Right lobe of liver (tissue), 4 donors: ENCODE results near the gene CYS1.

Experiments used
- POLR2A ChIP-seq: fragments of 450-650 bp; IDR thresholded peaks from one replicate; pipeline ENCODE4 v1.6.1; 2017; ENCODE audit warnings: antibody characterized with exemption, mild to moderate bottlenecking
- TF ChIP-seq, protein P1 (sequence below), 4 donors: fragments of 200-600 bp in 3 of 4; fragments of 450-650 bp in 1 of 4; IDR thresholded peaks; one replicate each; pipeline versions ENCODE4 v1.5.1 to v1.8.0; 2016 to 2022; ENCODE audit warnings: antibody characterized with exemption in 4 of 4, mild to moderate bottlenecking in 2 of 4
- donor health status: DM: no; HTN: no; CAD: no.
- donor health status: DM: no; HTN: no; CAD: no.
- donor health status: DM: no; HTN: yes; CAD: no.

DNA sequence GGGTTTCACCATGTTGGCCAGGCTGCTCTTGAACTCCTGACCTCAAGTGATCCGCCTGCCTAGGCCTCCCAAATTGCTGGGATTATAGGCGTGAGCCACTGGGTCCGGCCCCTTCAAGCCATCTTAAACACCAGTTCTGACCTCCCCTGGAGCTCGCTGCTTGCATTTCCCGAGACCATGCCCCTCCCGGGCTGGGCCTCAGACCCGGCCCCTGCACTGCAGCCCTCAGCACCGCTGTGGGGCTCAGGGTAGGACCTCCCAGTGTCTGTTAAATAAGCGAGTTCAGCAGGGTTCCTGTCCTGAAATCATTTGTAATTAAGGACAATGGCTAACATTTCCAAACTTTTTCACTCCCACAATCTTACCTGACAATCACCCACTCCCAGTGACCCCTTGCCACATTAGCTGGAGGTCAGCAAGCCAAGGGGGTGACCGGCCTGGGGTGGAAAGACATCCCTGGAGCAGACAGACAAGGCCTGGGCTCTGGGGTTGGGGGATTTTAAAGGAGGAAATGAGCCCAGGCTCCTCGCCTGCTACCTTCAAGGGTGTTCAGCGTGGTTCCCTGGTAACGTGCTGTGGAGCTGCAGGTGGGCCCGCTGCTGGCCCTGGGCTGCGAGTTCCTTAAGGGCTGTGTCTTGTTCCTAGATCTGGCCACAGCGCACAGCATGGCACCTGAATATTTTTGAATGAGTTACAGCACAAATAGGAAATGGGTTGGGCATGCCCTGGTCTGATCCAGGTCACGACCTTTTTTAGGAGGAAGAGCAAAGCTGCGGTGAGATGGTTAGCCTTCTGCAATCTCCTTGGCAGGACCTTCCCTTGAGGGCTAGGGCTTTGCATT lies 15.1 kb downstream of the CYS1 start:
- TF ChIP-seq, protein P1, sequence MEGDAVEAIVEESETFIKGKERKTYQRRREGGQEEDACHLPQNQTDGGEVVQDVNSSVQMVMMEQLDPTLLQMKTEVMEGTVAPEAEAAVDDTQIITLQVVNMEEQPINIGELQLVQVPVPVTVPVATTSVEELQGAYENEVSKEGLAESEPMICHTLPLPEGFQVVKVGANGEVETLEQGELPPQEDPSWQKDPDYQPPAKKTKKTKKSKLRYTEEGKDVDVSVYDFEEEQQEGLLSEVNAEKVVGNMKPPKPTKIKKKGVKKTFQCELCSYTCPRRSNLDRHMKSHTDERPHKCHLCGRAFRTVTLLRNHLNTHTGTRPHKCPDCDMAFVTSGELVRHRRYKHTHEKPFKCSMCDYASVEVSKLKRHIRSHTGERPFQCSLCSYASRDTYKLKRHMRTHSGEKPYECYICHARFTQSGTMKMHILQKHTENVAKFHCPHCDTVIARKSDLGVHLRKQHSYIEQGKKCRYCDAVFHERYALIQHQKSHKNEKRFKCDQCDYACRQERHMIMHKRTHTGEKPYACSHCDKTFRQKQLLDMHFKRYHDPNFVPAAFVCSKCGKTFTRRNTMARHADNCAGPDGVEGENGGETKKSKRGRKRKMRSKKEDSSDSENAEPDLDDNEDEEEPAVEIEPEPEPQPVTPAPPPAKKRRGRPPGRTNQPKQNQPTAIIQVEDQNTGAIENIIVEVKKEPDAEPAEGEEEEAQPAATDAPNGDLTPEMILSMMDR (IDR thresholded peaks at IDR 0.05): no peak
- no peak for TF ChIP-seq POLR2A
